VCaP (cell line): ENCODE data around the gene ELAC1.

ENCODE experiments used
- H3K27ac ChIP-seq: fragments of 450-650 bp; 2 replicates; pipeline ENCODE4 v1.5.1; 2017
- TF ChIP-seq, protein P1 (sequence below): fragments of 450-650 bp; conservative IDR thresholded peaks from 2 replicates; pipeline ENCODE4 v1.5.1; 2017; ENCODE audit warnings: mild to moderate bottlenecking, moderate library complexity

Gene ELAC1

DNA sequence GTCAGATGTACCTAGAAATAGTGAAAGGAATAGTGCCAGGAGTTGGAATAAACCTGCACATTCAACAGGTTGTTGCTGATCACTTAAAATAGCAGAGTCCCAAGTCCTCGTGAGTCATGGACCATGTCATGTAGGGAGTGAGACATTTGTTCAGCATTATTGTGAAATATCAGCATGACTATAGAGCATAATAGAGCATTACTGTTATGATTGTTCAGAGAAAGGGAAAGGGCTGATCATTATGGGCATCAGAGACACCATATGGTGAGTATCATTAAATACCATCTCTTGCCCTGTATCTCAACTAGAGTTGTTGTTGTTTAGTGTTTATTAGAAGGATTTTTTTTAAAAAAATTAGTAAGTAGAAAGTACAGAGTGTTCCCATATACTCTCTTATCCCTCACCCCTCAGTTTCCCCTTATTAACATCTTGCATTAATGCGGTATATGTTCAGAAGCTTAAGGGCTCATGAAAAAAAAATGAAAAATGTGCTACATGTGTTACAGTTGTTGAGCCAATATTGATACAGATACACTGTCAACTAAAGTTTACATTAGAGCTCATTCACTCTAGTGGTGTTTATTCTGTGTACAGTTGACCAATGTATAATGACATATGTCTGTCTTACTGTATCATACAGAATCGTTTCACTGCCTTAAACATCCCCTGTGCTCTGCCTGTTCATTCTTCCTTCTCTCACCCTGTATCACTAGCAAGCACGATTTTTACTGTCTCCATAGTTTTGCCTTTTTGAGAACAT is 5.7 kb downstream of the ELAC1 start:
- H3K27ac ChIP-seq: no peak overlapping the region
- TF ChIP-seq, protein P1, sequence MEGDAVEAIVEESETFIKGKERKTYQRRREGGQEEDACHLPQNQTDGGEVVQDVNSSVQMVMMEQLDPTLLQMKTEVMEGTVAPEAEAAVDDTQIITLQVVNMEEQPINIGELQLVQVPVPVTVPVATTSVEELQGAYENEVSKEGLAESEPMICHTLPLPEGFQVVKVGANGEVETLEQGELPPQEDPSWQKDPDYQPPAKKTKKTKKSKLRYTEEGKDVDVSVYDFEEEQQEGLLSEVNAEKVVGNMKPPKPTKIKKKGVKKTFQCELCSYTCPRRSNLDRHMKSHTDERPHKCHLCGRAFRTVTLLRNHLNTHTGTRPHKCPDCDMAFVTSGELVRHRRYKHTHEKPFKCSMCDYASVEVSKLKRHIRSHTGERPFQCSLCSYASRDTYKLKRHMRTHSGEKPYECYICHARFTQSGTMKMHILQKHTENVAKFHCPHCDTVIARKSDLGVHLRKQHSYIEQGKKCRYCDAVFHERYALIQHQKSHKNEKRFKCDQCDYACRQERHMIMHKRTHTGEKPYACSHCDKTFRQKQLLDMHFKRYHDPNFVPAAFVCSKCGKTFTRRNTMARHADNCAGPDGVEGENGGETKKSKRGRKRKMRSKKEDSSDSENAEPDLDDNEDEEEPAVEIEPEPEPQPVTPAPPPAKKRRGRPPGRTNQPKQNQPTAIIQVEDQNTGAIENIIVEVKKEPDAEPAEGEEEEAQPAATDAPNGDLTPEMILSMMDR: no peak

DNA sequence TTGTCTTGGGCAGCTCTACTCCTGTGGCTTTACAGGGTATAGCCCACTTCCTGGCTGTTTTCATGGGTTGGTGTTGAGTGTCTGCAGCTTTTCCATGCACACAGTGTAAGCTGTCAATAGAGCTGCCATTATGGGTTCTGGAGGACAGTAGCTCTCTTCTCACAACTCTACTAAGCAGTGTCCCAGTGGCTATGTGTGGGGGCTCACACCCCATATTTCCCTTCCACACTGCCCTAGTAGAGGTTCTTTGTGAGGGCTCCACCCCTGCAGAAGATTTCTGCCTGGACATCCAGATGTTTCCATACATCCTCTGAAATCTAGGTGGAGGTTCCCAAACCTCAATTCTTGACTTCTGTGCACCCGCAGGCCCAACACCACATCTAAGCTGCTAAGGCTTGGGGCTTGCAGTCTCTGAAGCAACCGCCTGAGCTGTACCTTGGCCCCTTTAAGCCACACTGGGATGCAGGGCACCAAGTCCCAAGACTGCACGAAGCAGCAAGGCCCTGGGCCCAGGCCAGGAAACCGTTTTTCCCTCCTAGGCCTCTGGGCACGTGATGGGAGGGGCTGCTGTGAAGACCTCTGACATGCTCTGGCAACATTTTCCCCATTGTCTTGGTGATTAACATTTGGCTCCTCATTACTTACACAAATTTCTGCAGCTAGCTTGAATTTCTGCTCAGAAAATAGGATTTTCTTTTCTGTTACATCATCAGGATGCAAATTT is 9.4 kb downstream of the ELAC1 start:
- TF ChIP-seq, protein P1: no peak
- no peak overlapping the region for H3K27ac ChIP-seq

DNA sequence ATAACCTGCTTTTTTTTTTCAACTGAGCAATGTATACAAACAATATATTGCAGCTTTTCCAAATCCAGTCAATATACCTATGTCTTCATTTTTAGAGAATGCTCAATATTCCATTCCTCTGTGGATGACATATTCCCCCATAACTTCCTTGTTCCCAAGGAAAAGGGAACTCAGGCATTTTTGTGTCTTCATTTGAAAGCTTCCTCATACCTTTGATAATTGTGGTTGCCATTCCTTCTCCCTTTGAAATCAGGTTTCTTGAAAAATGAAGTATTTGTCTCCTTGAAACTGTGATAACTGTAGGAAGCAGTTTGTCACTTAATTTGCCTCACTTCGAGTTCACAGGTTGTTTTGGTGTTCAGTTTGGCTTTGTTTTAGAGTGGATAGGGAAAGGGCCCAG is 13.5 kb downstream of the ELAC1 start:
- H3K27ac ChIP-seq: peak overlapping the region; percentile 93
- TF ChIP-seq, protein P1: no peak

DNA sequence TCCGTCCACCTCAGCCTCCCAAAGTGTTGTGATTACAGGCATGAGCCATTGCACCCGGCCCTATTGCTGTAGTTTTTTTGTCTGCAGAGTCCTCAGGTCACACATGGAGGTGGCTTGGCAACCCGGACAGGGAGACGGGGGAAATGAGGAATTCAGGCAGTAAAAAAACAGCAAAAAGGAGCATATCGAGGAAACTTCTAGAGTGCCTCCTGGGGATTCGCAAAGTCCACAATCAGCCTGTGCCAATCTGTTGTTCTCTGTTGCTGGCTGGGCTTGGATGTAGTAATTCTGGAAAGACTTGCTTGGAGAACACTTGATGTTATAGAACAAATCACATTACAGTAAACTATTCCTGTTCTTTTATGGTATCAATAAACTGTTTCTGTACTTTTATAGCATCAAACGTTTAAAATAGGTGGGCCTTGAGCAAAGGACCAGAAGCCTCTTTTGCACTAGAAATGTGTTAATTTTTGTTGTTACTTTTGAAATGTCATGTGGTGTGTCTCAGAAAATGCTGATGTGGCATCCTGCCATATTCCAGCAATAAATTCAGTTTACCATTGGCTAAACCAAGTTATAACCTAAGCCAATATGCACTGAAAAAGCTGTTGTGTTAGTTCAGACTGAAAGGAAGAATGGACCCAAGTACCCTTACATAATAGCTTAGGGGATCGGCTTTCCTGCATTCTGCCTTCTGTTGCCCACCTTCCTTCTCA is 14.4 kb downstream of the ELAC1 start:
- H3K27ac ChIP-seq: peak overlapping the region; percentile 93
- TF ChIP-seq, protein P1: no peak

DNA sequence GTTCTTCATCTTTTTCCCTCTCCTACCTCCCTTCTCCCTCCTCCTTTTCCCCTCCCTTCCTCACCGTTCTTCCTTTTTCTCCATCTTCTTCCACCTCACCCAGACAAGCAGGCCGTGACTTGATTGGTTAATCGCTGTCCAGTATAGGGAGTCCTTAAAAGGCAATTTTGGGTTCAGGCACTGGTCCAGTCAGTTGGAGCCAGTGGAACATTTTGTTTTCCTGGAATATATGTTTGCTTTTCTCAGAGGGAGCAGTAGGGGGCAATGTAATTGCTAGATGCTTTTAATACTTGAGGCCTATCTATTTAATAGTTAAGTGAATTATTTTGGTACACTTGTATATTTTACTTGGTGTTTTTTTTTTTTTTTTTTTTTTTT is 15.0 kb downstream of the ELAC1 start:
- peak overlapping the region; percentile 93 for H3K27ac ChIP-seq
- TF ChIP-seq, protein P1: peak; percentile 26

DNA sequence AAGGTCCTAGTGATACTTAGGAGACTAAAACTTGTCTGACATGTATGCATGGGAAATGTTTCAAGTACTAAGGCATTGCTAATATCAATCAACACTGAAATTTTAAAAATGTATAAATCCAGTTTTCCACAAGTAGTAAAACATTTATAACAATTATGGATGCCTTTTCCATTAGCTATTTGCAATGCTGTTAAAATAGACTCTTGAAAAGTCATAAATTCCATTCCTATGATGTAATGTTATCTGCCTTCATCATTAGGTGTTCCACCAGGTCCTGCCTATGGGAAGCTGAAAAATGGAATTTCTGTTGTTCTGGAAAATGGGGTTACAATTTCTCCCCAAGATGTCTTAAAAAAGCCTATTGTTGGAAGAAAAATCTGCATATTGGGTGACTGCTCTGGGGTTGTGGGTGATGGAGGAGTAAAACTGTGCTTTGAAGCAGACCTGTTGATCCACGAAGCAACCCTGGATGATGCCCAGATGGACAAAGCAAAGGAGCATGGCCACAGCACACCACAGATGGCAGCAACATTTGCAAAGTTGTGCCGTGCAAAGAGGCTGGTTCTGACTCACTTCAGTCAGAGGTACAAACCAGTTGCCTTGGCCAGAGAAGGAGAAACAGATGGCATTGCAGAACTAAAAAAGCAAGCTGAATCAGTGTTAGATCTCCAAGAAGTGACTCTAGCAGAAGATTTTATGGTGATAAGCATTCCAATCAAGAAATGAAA is 18.7 kb downstream of the ELAC1 start:
- H3K27ac ChIP-seq: no peak overlapping the region
- TF ChIP-seq, protein P1: no peak
